Metanephros (tissue), 1 donor: ENCODE data around the gene KRTAP5-6. TPM values are rescaled to one million over a fixed set of nuclear protein-coding genes. Genes with fewer than 3 reads are reported as not detected.

Experiments used
- total RNA-seq: library from RNA; depleted of rRNA; stranded (reverse); fragments of >200 nt; gene quantifications from one replicate; pipeline ENCODE4 v1.2.3, GENCODE V29; 2014

KRTAP5-6 gene
- total RNA-seq, result not detected

GRCh38 chr11:1696608-1697570, at the start of gene KRTAP5-6:
TSS of gene KRTAP5-6 (plus strand) at chr11:1697195. CDS start at chr11:1697246, 51 bp downstream.

Other genes starting within 250 kb of the KRTAP5-6 start
- gene MOB2, start 210.4 kb upstream of the KRTAP5-6 start, total RNA-seq, result 32.3 TPM
- gene DUSP8, start 124.9 kb upstream of the KRTAP5-6 start, total RNA-seq, result 4.3 TPM
- gene KRTAP5-1, start 111.9 kb upstream of the KRTAP5-6 start, total RNA-seq, result not detected
- gene KRTAP5-2, start 98.9 kb upstream of the KRTAP5-6 start, total RNA-seq, result not detected
- gene KRTAP5-3, start 88.7 kb upstream of the KRTAP5-6 start, total RNA-seq, result not detected
- not detected for gene KRTAP5-4, start 75.1 kb upstream of the KRTAP5-6 start, total RNA-seq
- not detected for gene KRTAP5-5, start 67.4 kb upstream of the KRTAP5-6 start, total RNA-seq
- 0.35 TPM for gene IFITM10, start 53.4 kb downstream of the KRTAP5-6 start, total RNA-seq
- 236 TPM for gene CTSD, start 66.7 kb downstream of the KRTAP5-6 start, total RNA-seq
- gene SYT8, start 137.8 kb downstream of the KRTAP5-6 start, total RNA-seq, result 0.82 TPM
- gene TNNI2, start 141.8 kb downstream of the KRTAP5-6 start, total RNA-seq, result 526 TPM
- 23.6 TPM for gene LSP1, start 155.9 kb downstream of the KRTAP5-6 start, total RNA-seq
- 1.3 TPM for gene PRR33, start 194.7 kb downstream of the KRTAP5-6 start, total RNA-seq
- gene TNNT3, start 222.5 kb downstream of the KRTAP5-6 start, total RNA-seq, result 410 TPM